ENCODE measurements around the gene KLHL7.
"Not testable (repeated sequence)": the region's sequence is repeated elsewhere in the genome, so short reads cannot be mapped to it uniquely, and the experiment has no call there.

KLHL7 gene

GRCh38 chr7:23218196-23218595 is 112.6 kb downstream of the KLHL7 start:
- DNase-seq (ENCODE audit: low spot score) = no peak

DNA sequence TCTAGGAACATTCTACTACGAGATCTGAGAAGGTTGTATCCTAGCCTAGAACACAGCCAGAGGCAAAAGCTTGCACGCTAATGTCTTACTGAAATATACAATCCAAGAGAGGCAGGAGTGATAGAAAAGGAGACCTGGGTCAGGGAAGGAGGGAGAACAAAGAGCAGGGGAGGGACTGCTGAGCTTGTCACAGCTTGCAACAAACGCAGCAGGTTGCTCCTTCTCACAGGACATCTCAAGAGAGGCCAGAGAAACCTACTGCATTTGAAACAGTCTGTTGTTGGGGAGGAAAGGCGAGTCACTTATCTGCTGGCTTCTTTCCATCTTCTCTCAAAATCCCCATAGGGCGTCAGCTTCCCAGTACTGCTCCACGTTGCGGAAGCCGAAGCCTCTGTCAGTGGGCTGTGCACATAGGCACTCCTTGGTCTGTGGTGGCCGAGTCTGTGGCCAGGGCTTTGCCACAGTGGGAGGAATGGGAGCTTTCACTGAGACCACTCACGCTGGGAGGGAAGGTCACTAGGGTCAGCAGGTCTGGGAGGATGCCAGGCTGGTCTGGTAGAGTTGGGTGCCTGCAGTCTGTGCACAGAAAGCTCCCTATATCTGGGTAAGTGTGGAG is 115.2 kb downstream of the KLHL7 start:
- DNase-seq (ENCODE audit: low spot score) = no peak

DNA sequence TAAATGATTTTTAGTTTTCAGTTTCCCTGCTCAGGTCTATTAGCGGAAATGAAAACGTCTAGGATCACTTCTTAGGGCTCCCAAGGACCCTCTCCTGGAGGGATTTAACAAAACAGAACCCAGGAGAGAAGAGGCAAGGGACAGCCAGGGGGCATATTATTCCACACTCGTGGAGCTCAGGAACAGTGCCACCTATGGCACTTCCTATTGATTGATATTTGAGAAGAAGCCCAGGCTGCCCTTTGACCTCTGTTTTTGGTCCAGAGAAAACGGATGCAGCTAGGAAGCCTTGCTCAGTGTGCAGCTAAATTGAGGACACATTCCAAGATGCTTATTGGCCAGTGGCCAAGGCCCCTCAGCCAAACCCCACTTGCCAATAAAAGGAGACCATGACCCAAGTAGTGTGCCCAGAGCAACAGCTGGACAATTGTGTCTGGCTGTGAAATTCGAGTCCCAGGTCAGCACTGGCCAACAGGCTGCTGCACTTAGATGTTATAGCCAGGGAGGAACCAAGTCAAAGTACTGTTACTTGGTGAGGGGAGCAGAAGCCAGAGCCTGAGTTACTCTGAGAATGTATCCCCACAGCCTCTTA is 117.0 kb downstream of the KLHL7 start:
- no peak for DNase-seq (ENCODE audit: low spot score)

- DNase-seq (ENCODE audit: low spot score) = not testable (repeated sequence)
These were observed 118.8 kb downstream of the KLHL7 start for GRCh38 chr7:23224364-23224763.

DNA sequence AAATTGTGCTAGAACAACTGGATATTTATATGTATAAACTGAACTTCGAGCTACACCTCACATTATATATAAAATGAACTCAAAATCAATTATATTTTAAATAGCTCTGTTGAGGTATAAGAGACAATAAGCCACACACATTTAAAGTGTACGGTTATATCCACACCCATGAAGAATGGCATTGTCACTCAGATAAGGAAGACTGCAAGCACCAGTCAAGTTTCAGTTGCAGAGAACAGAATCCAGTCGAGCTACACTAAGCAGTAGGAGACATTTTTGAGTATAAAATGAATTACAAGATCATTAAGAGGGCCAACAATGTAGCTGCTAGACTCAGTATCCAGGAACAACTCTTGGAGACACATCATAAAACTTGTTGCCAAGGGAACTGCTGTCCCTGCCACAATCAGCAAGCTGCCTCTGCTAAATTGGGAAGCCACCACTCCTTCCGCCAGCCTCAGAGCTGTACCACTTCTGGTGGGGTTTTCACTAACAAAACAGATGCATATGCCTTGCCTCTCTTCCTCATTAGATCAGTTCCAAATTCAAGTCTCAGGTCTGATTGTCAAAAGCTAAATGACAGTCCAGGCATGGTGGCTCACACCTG is 121.4 kb downstream of the KLHL7 start:
- DNase-seq (ENCODE audit: low spot score) = no peak

All from kidney tubule cell (primary cell).